ENCODE results near the gene BICRAL. TPM values are rescaled to one million over a fixed set of nuclear protein-coding genes. Genes with fewer than 3 reads are reported as not detected.
"Not testable (repeated sequence)": the region's sequence is repeated elsewhere in the genome, so short reads cannot be mapped to it uniquely, and the experiment has no call there.

The BICRAL gene
- total and polyA plus RNA-seq, 2 of the 4 experiments (the other 2 are of a cell fraction), result 4.0 to 6.1 TPM

DNA sequence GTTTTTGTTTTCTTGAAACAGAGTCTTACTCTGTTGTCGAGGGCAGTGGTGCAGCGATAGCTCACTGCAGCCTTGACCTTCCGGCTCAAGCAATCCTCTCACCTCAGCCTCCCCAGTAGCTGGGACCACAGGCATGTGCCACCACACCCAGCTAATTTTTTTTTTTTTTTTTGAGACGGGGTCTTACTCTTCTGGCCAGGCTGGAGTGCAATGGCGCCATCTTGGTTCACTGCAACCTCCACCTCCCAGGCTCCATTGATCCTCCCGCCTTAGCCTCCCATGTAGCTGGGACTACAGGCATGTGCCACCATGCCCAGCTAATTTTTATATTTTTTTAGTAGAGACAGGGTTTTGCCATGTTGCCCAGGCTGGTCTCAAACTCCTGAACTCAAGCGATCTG lies 24.5 kb downstream of the BICRAL start:
- H3K9me1 ChIP-seq (ENCODE audit: insufficient read depth, low read length); H3K27me3 ChIP-seq (ENCODE audit: control insufficient read depth, insufficient read depth, low read length); H3K4me3 ChIP-seq (ENCODE audit: insufficient read depth, low read depth, low read length); H4K91ac ChIP-seq (ENCODE audit: insufficient read depth, low read depth, low read length); H2AK5ac ChIP-seq (ENCODE audit: low read depth, low read length); CTCF ChIA-PET; H2BK20ac ChIP-seq (ENCODE audit: low read depth, low read length); ATAC-seq (ENCODE audit: low read depth); POLR2A ChIA-PET (ENCODE audit: unreplicated experiment); in situ Hi-C loops (cut with MboI; ENCODE audit: low sequenced_read_pairs); H2BK5ac ChIP-seq (ENCODE audit: low read depth, low read length, poor library complexity, severe bottlenecking); H2AK9ac ChIP-seq (replicated peaks; ENCODE audit: low read depth, low read length, poor library complexity); H3K36me3 ChIP-seq (ENCODE audit: control insufficient read depth, insufficient read depth, low read length); H3K18ac ChIP-seq (ENCODE audit: low read depth, low read length); H3K4ac ChIP-seq (ENCODE audit: low read depth, low read length); H3K9me3 ChIP-seq (ENCODE audit: control insufficient read depth, insufficient read depth, low read length); H3K23ac ChIP-seq (ENCODE audit: low read depth, low read length); H3K9ac ChIP-seq (ENCODE audit: low read depth, low read length); H2BK15ac ChIP-seq (ENCODE audit: low read depth, low read length); H2BK120ac ChIP-seq (ENCODE audit: low read depth, low read length); dilution Hi-C loops (cut with HindIII; ENCODE audit: low sequenced_read_pairs, unreplicated experiment); H2AFZ ChIP-seq (replicated peaks; ENCODE audit: low read length, poor library complexity); H3K4me1 ChIP-seq (ENCODE audit: control insufficient read depth, insufficient read depth, low read length); H4K5ac ChIP-seq (ENCODE audit: low read depth, low read length); intact Hi-C loops (cut with micrococcal nuclease); H3K27ac ChIP-seq (ENCODE audit: insufficient read depth, low read length); H4K20me1 ChIP-seq (ENCODE audit: insufficient read depth, low read length); DNase-seq; H4K8ac ChIP-seq (ENCODE audit: low read depth in 2 of 2, low read length in 2 of 2); BruUV-seq (replicated peaks); H3K14ac ChIP-seq (replicated peaks; ENCODE audit: low read depth, low read length); H3K56ac ChIP-seq (ENCODE audit: extremely low read depth, insufficient read depth, low read length); H3K4me2 ChIP-seq (ENCODE audit: low read depth, low read length): not testable (repeated sequence)
- 100% methylated on average over 3 of the region's 7 CpGs; no CpG with 5 or more reads in 1 of the 2 experiments for WGBS, 2 experiments (ENCODE audit: extremely low coverage in 2 of 2, insufficient read length in 1 of 2)
- peaks cover 18 to 23% of the 10 kb centered on the region in 2 experiments for H3K79me1 ChIP-seq (ENCODE audit: low read depth in 1 of 2, low read length in 2 of 2)
